GM15510 (cell line): ENCODE data around the gene IREB2.
A peak's percentile ranks its signal among the peaks of the same experiment; 100 is the strongest.

Experiments
- POLR2A ChIP-seq: IDR thresholded peaks from 3 replicates; pipeline ENCODE4 v1.6.1; 2011; ENCODE audit warnings: borderline replicate concordance; ENCODE audit not compliant: insufficient read length; ENCODE audit errors: extremely low read depth

Gene IREB2

GRCh38 chr15:78536134-78536533 lies 98.1 kb downstream of the IREB2 start:
- TF ChIP-seq POLR2A, result no peak

- no peak for TF ChIP-seq POLR2A
These were observed 99.4 kb downstream of the IREB2 start for GRCh38 chr15:78537266-78537905.

GRCh38 chr15:78538358-78538757 lies 100.3 kb downstream of the IREB2 start:
- no peak for TF ChIP-seq POLR2A

- TF ChIP-seq POLR2A, result peak; percentile 94
These were observed 102.3 kb downstream of the IREB2 start, which contains the start of gene PSMA4 for GRCh38 chr15:78540141-78540870. TSS of gene PSMA4 (plus strand) at chr15:78540444. CDS start at chr15:78541928, 1,484 bp downstream.

GRCh38 chr15:78540871-78541743 lies 103.1 kb downstream of the IREB2 start:
- TF ChIP-seq POLR2A, result no peak

- no peak for TF ChIP-seq POLR2A
These were observed 103.7 kb downstream of the IREB2 start for GRCh38 chr15:78541744-78542034.

GRCh38 chr15:78542647-78543046 lies 104.6 kb downstream of the IREB2 start:
- TF ChIP-seq POLR2A, result no peak

GRCh38 chr15:78550194-78550593 lies 112.2 kb downstream of the IREB2 start:
- no peak for TF ChIP-seq POLR2A

GRCh38 chr15:78550815-78551214 lies 112.8 kb downstream of the IREB2 start:
- no peak for TF ChIP-seq POLR2A
